DND-41 (cell line): ENCODE measurements around the gene ZGPAT.

Source experiments
- CTCF ChIP-seq: IDR thresholded peaks from 2 replicates; pipeline ENCODE4 v1.5.1; 2012; ENCODE audit warnings: borderline replicate concordance, low read length, moderate library complexity, mild to moderate bottlenecking; ENCODE audit not compliant: poor library complexity, severe bottlenecking; ENCODE audit errors: extremely low read depth
- EZH2 ChIP-seq: IDR thresholded peaks from 3 replicates; pipeline ENCODE4 v1.6.1; 2012; ENCODE audit warnings: borderline replicate concordance, low read depth, mild to moderate bottlenecking, moderate library complexity, low read length, inconsistent platforms; ENCODE audit not compliant: severe bottlenecking

- no peak for TF ChIP-seq CTCF
- TF ChIP-seq EZH2, result no peak
These were observed 29.8 kb downstream of the ZGPAT start for GRCh38 chr20:63737695-63737944.
